Measurements from ENCODE around the gene BOC.

Gene BOC

DNA sequence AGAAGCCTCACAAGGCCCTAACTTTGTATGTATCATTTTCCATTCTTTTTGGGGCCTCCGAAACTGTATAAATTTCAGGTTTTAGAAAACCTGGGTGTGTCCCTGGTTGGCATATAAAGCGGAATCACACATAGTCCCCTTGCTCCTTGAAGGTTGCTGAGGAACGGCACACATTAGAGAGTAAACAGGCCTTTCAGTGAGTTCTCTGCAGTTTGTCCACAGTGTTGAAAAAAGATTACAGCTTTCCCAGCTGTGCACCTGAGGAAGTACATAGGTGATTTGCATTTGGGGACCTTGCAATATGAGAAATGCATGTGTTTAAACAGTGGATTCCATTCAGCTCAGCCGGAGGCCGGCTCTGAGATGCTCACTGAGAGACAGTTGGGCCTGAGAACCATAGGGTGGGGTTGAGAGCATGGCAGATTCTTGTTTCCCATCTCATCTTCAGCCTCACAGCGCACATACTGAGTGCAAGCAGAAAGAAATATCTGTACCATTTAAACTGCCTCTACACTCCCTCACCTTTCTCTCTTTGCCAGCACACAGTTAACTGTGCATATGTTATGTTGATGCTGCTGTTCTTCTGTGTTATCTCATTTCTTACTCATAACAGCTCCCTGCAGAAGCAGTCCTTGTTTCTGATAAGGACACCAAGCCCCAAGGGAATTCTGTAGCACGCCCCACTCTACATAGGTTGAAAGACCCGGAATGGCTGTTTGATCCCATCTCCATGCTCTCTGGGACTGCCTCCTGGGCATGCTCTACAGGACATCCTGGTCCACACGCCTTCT, 60.4 kb downstream of the BOC start:
- DNase-seq (ENCODE audit: low read depth) = no peak
- TF ChIP-seq, protein P1, sequence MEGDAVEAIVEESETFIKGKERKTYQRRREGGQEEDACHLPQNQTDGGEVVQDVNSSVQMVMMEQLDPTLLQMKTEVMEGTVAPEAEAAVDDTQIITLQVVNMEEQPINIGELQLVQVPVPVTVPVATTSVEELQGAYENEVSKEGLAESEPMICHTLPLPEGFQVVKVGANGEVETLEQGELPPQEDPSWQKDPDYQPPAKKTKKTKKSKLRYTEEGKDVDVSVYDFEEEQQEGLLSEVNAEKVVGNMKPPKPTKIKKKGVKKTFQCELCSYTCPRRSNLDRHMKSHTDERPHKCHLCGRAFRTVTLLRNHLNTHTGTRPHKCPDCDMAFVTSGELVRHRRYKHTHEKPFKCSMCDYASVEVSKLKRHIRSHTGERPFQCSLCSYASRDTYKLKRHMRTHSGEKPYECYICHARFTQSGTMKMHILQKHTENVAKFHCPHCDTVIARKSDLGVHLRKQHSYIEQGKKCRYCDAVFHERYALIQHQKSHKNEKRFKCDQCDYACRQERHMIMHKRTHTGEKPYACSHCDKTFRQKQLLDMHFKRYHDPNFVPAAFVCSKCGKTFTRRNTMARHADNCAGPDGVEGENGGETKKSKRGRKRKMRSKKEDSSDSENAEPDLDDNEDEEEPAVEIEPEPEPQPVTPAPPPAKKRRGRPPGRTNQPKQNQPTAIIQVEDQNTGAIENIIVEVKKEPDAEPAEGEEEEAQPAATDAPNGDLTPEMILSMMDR (IDR thresholded peaks at IDR 0.05; ENCODE audit: low read depth, low read length, missing control alignments) = no peak
- H3K4me3 ChIP-seq (ENCODE audit: low read depth, low read length) = no peak overlapping the region

DNA sequence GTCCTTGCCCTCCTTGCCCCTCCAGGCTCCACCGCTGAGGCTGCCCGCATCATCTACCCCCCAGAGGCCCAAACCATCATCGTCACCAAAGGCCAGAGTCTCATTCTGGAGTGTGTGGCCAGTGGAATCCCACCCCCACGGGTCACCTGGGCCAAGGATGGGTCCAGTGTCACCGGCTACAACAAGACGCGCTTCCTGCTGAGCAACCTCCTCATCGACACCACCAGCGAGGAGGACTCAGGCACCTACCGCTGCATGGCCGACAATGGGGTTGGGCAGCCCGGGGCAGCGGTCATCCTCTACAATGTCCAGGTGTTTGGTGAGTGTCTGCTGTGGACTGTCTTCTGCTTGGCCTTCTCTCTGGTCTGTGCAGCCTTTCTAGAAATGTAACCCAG, 61.0 kb downstream of the BOC start:
- no peak for DNase-seq (ENCODE audit: low read depth)
- TF ChIP-seq, protein P1 (IDR thresholded peaks at IDR 0.05; ENCODE audit: low read depth, low read length, missing control alignments) = no peak
- H3K4me3 ChIP-seq (ENCODE audit: low read depth, low read length) = no peak overlapping the region

DNA sequence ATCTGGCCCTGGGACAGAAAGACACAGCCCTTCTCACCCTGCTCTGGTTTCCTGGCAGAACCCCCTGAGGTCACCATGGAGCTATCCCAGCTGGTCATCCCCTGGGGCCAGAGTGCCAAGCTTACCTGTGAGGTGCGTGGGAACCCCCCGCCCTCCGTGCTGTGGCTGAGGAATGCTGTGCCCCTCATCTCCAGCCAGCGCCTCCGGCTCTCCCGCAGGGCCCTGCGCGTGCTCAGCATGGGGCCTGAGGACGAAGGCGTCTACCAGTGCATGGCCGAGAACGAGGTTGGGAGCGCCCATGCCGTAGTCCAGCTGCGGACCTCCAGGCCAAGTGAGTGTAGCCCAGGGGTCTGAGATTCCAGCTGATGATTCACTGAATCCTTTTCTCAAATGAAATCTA, 61.7 kb downstream of the BOC start:
- TF ChIP-seq, protein P1 (IDR thresholded peaks at IDR 0.05; ENCODE audit: low read depth, low read length, missing control alignments) = no peak
- H3K4me3 ChIP-seq (ENCODE audit: low read depth, low read length) = no peak overlapping the region
- DNase-seq (ENCODE audit: low read depth) = no peak

DNA sequence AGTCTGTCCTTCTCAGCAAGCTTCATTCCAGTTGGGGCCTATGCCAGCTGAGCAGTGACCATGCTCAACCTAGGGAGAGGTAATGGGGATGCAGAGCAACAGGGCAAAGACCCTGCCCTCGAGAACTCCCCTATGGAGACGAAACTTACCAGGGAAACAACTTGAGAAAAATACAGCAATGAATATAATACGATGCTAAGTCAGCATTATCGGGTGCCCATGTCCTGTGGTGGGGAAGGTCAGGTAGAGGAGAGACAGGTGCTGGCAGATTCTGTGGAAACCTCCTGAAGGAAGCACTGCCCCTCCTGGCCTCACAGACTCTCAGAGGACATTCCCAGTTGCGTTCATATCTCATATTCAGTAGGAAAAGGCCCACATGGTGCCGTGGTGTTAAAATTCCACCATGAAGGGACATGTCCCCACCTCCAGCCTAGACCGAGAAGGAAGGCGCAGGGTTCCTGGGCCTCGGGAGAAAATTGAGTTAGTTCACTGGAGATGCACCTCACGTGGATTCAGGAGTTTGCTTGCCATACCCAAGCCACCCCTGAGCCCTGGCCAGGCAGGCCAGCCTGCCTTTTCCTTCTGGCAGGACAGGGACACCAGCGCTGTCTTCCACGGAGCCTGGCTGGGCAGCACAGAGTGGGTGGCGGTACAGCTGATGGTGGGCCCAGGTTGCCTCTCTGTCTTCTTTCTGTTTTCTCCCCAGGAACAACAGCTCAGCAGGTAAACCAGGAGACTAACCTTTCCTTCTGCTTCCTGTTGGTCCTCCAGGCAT, 62.4 kb downstream of the BOC start:
- TF ChIP-seq, protein P1 (IDR thresholded peaks at IDR 0.05; ENCODE audit: low read depth, low read length, missing control alignments) = no peak
- DNase-seq (ENCODE audit: low read depth) = no peak
- H3K4me3 ChIP-seq (ENCODE audit: low read depth, low read length) = no peak overlapping the region

DNA sequence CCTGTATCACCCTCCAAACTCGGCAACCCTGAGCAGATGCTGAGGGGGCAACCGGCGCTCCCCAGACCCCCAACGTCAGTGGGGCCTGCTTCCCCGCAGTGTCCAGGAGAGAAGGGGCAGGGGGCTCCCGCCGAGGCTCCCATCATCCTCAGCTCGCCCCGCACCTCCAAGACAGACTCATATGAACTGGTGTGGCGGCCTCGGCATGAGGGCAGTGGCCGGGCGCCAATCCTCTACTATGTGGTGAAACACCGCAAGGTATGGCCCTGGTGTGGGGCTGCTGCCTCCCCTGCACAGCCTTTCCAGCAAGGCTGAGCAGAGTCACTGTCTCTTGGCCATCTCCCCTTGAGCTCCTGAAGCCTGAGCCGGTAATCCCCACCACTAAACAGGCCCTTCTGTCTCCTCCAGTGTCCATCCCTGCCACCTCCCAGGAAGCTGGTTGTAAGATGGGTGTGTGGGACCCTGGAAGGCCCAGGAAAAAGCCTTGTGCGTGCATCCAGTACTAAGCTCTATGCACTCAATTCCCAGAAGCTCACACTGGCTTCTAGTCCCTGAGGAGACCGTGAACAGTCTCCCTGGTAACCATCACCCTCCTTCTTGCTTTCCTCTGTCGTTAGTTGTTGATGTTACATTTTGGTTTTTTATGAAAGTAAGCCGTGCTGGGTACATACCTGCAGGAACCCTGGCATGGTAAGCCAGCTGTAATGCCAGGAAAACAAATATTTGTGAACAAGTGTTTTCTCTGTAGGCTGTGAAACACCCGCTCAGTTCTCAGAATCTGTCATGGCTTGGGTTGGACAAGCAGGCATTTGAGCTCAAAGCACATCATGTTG, 63.3 kb downstream of the BOC start:
- no peak overlapping the region for H3K4me3 ChIP-seq (ENCODE audit: low read depth, low read length)
- TF ChIP-seq, protein P1 (IDR thresholded peaks at IDR 0.05; ENCODE audit: low read depth, low read length, missing control alignments) = no peak
- no peak for DNase-seq (ENCODE audit: low read depth)

DNA sequence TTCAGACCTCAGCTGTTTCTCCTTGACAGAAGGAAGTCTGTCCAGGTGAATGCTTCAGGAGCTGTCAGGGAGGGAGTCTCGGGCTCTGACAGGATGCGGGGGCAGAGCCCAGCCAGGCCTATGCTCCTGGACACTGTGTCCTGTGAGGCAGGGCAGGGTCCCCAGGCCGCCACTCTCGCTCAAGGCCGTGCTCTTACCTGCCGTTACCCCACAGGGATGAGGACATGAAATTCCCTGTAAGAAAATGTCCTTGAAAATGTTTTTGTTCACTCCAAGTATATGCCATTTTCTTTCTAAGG, 63.9 kb downstream of the BOC start:
- TF ChIP-seq, protein P1 (IDR thresholded peaks at IDR 0.05; ENCODE audit: low read depth, low read length, missing control alignments) = no peak
- H3K4me3 ChIP-seq (ENCODE audit: low read depth, low read length) = no peak overlapping the region
- no peak for DNase-seq (ENCODE audit: low read depth)

Data from GM12864 (cell line).